ENCODE measurements around the gene SNCA.

SNCA gene

GRCh38 chr4:89769856-89770255, 67.1 kb downstream of the SNCA start:
- H3K9me3 ChIP-seq, result no peaks in the 10 kb centered on the region
- DNase-seq, result no peak
- TF ChIP-seq CTCF (IDR thresholded peaks at IDR 0.05; ENCODE audit: low read depth, low read length), result no peak
- no peaks in the 10 kb centered on the region for H3K36me3 ChIP-seq
- no peaks in the 10 kb centered on the region for H3K4me1 ChIP-seq
- H3K27me3 ChIP-seq, result no peaks in the 10 kb centered on the region
- H3K4me3 ChIP-seq (ENCODE audit: low read depth, low read length), result no peak overlapping the region

GRCh38 chr4:89767924-89768323, 69.0 kb downstream of the SNCA start:
- H3K27me3 ChIP-seq, result no peaks in the 10 kb centered on the region
- H3K4me1 ChIP-seq, result no peaks in the 10 kb centered on the region
- H3K4me3 ChIP-seq (ENCODE audit: low read depth, low read length), result no peak overlapping the region
- no peaks in the 10 kb centered on the region for H3K36me3 ChIP-seq
- no peak for DNase-seq
- H3K9me3 ChIP-seq, result no peaks in the 10 kb centered on the region
- no peak for TF ChIP-seq CTCF (IDR thresholded peaks at IDR 0.05; ENCODE audit: low read depth, low read length)

GRCh38 chr4:89765966-89766365, 71.0 kb downstream of the SNCA start:
- DNase-seq, result no peak
- Histone ChIP-seq H3K36me3 (no peaks in the 10 kb centered on the region), H3K9me3 (no peaks in the 10 kb centered on the region), H3K4me1 (peaks cover 5% of the 10 kb centered on the region), H3K4me3 (ENCODE audit: low read depth, low read length) (no peak overlapping the region), H3K27me3 (no peaks in the 10 kb centered on the region)
- no peak for TF ChIP-seq CTCF (IDR thresholded peaks at IDR 0.05; ENCODE audit: low read depth, low read length)

- Histone ChIP-seq H3K4me3 (ENCODE audit: low read depth, low read length) (no peak overlapping the region), H3K4me1 (peaks cover 5% of the 10 kb centered on the region), H3K36me3 (no peaks in the 10 kb centered on the region), H3K27me3 (no peaks in the 10 kb centered on the region), H3K9me3 (no peaks in the 10 kb centered on the region)
- no peak for TF ChIP-seq CTCF (IDR thresholded peaks at IDR 0.05; ENCODE audit: low read depth, low read length)
- no peak for DNase-seq
These were observed 71.4 kb downstream of the SNCA start for GRCh38 chr4:89765528-89765927.

- no peak overlapping the region for H3K4me3 ChIP-seq (ENCODE audit: low read depth, low read length)
- TF ChIP-seq CTCF (IDR thresholded peaks at IDR 0.05; ENCODE audit: low read depth, low read length), result no peak
- H3K9me3 ChIP-seq, result no peaks in the 10 kb centered on the region
- no peaks in the 10 kb centered on the region for H3K27me3 ChIP-seq
- H3K4me1 ChIP-seq, result peaks cover 8% of the 10 kb centered on the region
- H3K36me3 ChIP-seq, result no peaks in the 10 kb centered on the region
- no peak for DNase-seq
These were observed 74.7 kb downstream of the SNCA start for GRCh38 chr4:89762311-89762710.

GRCh38 chr4:89759426-89759825, 77.5 kb downstream of the SNCA start:
- Histone ChIP-seq H3K4me1 (peaks cover 22% of the 10 kb centered on the region), H3K27me3 (no peaks in the 10 kb centered on the region), H3K9me3 (no peaks in the 10 kb centered on the region), H3K36me3 (no peaks in the 10 kb centered on the region), H3K4me3 (ENCODE audit: low read depth, low read length) (no peak overlapping the region)
- DNase-seq, result no peak
- no peak for TF ChIP-seq CTCF (IDR thresholded peaks at IDR 0.05; ENCODE audit: low read depth, low read length)

All from BE2C (cell line).